Activated naive CD8-positive, alpha-beta T cell treated with anti-CD3 and anti-CD28 coated beads, Interleukin-2, amount 10 ng/mL, durations not matched to agents 7 days and 5 days (primary cell): ENCODE measurements around the gene LIN54. TPM values are rescaled to one million over a fixed set of nuclear protein-coding genes. Genes with fewer than 3 reads are reported as not detected.
"Not testable (repeated sequence)": the region's sequence is repeated elsewhere in the genome, so short reads cannot be mapped to it uniquely, and the experiment has no call there.

ENCODE experiments used
- ATAC-seq: fragments of 150-1000 bp; cut with Tn5 transposase; one replicate; pipeline ENCODE4 v1.10.0; 2021; ENCODE audit warnings: low read depth, moderate library complexity
- POLR2A ChIA-PET: fragments of 350-600 bp; sonication (Branson Sonifier 250); formaldehyde crosslinking; loops from one replicate; lab custom pipeline; 2021; ENCODE audit warnings: antibody characterized with exemption; lab: Charles Lee
- DNase-seq: peaks from one replicate; pipeline ENCODE4 v3.0.0; 2021
- H3K27ac Mint-ChIP-seq: one replicate; pipeline ENCODE4 v1.8.0; 2022; ENCODE audit warnings: mild to moderate bottlenecking, mixed read lengths
- H3K27me3 Mint-ChIP-seq: one replicate; pipeline ENCODE4 v1.8.0; 2022; ENCODE audit warnings: mild to moderate bottlenecking, moderate library complexity, mixed read lengths
- H3K36me3 Mint-ChIP-seq: one replicate; pipeline ENCODE4 v1.8.0; 2021; ENCODE audit warnings: mild to moderate bottlenecking, mixed read lengths
- H3K4me1 Mint-ChIP-seq: one replicate; pipeline ENCODE4 v1.8.0; 2021; ENCODE audit warnings: mixed read lengths
- H3K4me3 Mint-ChIP-seq: one replicate; pipeline ENCODE4 v1.8.0; 2022; ENCODE audit warnings: mild to moderate bottlenecking, moderate library complexity, mixed read lengths
- H3K9me3 Mint-ChIP-seq: one replicate; pipeline ENCODE4 v1.8.0; 2021; ENCODE audit warnings: mixed read lengths
- total RNA-seq, 2 experiments: library from RNA; stranded (reverse); gene quantifications; one replicate each; pipeline ENCODE4 v1.2.3, GENCODE V29; 2021

The LIN54 gene
- 10 to 100 TPM; 34.3 to 34.9 TPM for total RNA-seq

- POLR2A ChIA-PET = interaction anchor here (0.6 to 4.6 kb wide), 14 partner anchors 19 to 581 kb away, joined by 3 to 90 read pairs (median 4); partner anchors contain the start of genes COPS4, COQ2, HNRNPDL and THAP9
- H3K27me3 Mint-ChIP-seq = no peaks in the 10 kb centered on the region
- peak within 1 kb of the TSS; percentile 99 for H3K27ac Mint-ChIP-seq
- H3K4me3 Mint-ChIP-seq = peak within 1 kb of the TSS; percentile 100
- DNase-seq = peak; percentile 86
- H3K36me3 Mint-ChIP-seq = peaks cover 8% of the 10 kb centered on the region
- peak; percentile 54 for ATAC-seq
- H3K9me3 Mint-ChIP-seq = no peaks in the 10 kb centered on the region
- H3K4me1 Mint-ChIP-seq = peaks cover 35% of the 10 kb centered on the region
Measured at GRCh38 chr4:83010522-83011318, at the start of gene LIN54. TSS of gene LIN54 (minus strand) at chr4:83010823. CDS start at chr4:82984844, 25,979 bp downstream.

GRCh38 chr4:83054928-83055327 lies 44.3 kb upstream of the LIN54 start:
- peaks cover 2% of the 10 kb centered on the region for H3K4me1 Mint-ChIP-seq
- H3K4me3 Mint-ChIP-seq = no peak overlapping the region
- H3K27me3 Mint-ChIP-seq = no peaks in the 10 kb centered on the region
- DNase-seq (no peak), ATAC-seq (no peak)
- no peaks in the 10 kb centered on the region for H3K9me3 Mint-ChIP-seq
- peaks cover 28% of the 10 kb centered on the region for H3K36me3 Mint-ChIP-seq
- POLR2A ChIA-PET = interaction anchor here (1.0 kb wide), 1 partner anchor 229 kb away, joined by 3 read pairs; no protein-coding TSS in a partner anchor
- H3K27ac Mint-ChIP-seq = no peak overlapping the region

GRCh38 chr4:83048781-83049180 lies 38.2 kb upstream of the LIN54 start:
- H3K27ac Mint-ChIP-seq, POLR2A ChIA-PET, ATAC-seq, H3K27me3 Mint-ChIP-seq, H3K4me1 Mint-ChIP-seq, DNase-seq, H3K4me3 Mint-ChIP-seq, H3K9me3 Mint-ChIP-seq: not testable (repeated sequence)
- H3K36me3 Mint-ChIP-seq = peaks cover 18% of the 10 kb centered on the region

GRCh38 chr4:83046693-83047473 lies 36.3 kb upstream of the LIN54 start:
- POLR2A ChIA-PET = no interaction called here
- H3K27ac Mint-ChIP-seq = no peak overlapping the region
- peaks cover 3% of the 10 kb centered on the region for H3K4me1 Mint-ChIP-seq
- H3K36me3 Mint-ChIP-seq = peaks cover 14% of the 10 kb centered on the region
- no peak overlapping the region for H3K4me3 Mint-ChIP-seq
- no peak for ATAC-seq
- no peaks in the 10 kb centered on the region for H3K27me3 Mint-ChIP-seq
- no peaks in the 10 kb centered on the region for H3K9me3 Mint-ChIP-seq
- DNase-seq = no peak

GRCh38 chr4:83043801-83044407 lies 33.3 kb upstream of the LIN54 start:
- Mint-ChIP-seq H3K36me3 (peaks cover 13% of the 10 kb centered on the region), H3K4me1 (peaks cover 8% of the 10 kb centered on the region), H3K27me3 (no peaks in the 10 kb centered on the region), H3K9me3 (no peaks in the 10 kb centered on the region), H3K27ac (no peak overlapping the region), H3K4me3 (no peak overlapping the region)
- ATAC-seq (no peak), DNase-seq (no peak)
- POLR2A ChIA-PET = no interaction called here

- H3K9me3 Mint-ChIP-seq, DNase-seq, POLR2A ChIA-PET, ATAC-seq, H3K27me3 Mint-ChIP-seq, H3K27ac Mint-ChIP-seq, H3K4me3 Mint-ChIP-seq, H3K4me1 Mint-ChIP-seq: not testable (repeated sequence)
- peaks cover 16% of the 10 kb centered on the region for H3K36me3 Mint-ChIP-seq
Measured at GRCh38 chr4:83043157-83043556, 32.5 kb upstream of the LIN54 start.

- POLR2A ChIA-PET = no interaction called here
- ATAC-seq = no peak
- Mint-ChIP-seq H3K9me3 (no peaks in the 10 kb centered on the region), H3K4me3 (no peak overlapping the region), H3K27me3 (no peaks in the 10 kb centered on the region), H3K27ac (no peak overlapping the region), H3K36me3 (peaks cover 16% of the 10 kb centered on the region), H3K4me1 (peaks cover 23% of the 10 kb centered on the region)
- no peak for DNase-seq
Measured at GRCh38 chr4:83040269-83040668, 29.6 kb upstream of the LIN54 start.

- Mint-ChIP-seq H3K9me3 (no peaks in the 10 kb centered on the region), H3K27ac (no peak overlapping the region), H3K27me3 (no peaks in the 10 kb centered on the region), H3K4me3 (peak overlapping the region; percentile 100), H3K36me3 (peaks cover 14% of the 10 kb centered on the region), H3K4me1 (peaks cover 23% of the 10 kb centered on the region)
- POLR2A ChIA-PET = interaction anchor here (1.7 to 4.5 kb wide), 2 partner anchors 26 to 247 kb away, joined by 5 to 90 read pairs; partner anchors contain the start of genes COQ2 and LIN54
- ATAC-seq = no peak
- DNase-seq = no peak
Measured at GRCh38 chr4:83036991-83037665, 26.5 kb upstream of the LIN54 start.

GRCh38 chr4:83034630-83035494 lies 24.2 kb upstream of the LIN54 start, which contains the start of gene COPS4:
TSS of gene COPS4 (plus strand) at chr4:83035183. CDS start at chr4:83035225, 42 bp downstream.
- Mint-ChIP-seq H3K4me3 (peak within 1 kb of the TSS; percentile 100), H3K4me1 (peaks cover 18% of the 10 kb centered on the region), H3K9me3 (no peaks in the 10 kb centered on the region), H3K36me3 (peaks cover 9% of the 10 kb centered on the region), H3K27ac (peak within 1 kb of the TSS; percentile 99), H3K27me3 (no peaks in the 10 kb centered on the region)
- ATAC-seq (peak; percentile 97), DNase-seq (peak; percentile 89)
- POLR2A ChIA-PET = interaction anchor here (0.5 to 4.5 kb wide), 28 partner anchors 8 to 606 kb away, joined by 3 to 90 read pairs (median 3); partner anchors contain the start of genes COQ2, HELQ, LIN54 and MRPS18C

GRCh38 chr4:83029688-83030087 lies 19.1 kb upstream of the LIN54 start:
- H3K36me3 Mint-ChIP-seq = peaks cover 2% of the 10 kb centered on the region
- POLR2A ChIA-PET = no interaction called here
- no peak for ATAC-seq

GRCh38 chr4:83028976-83029375 lies 18.4 kb upstream of the LIN54 start:
- peaks cover 18% of the 10 kb centered on the region for H3K27me3 Mint-ChIP-seq
- DNase-seq = no peak
- ATAC-seq = no peak
- no peak overlapping the region for H3K27ac Mint-ChIP-seq
- peaks cover 3% of the 10 kb centered on the region for H3K4me1 Mint-ChIP-seq
- no peak overlapping the region for H3K4me3 Mint-ChIP-seq
- peaks cover 4% of the 10 kb centered on the region for H3K9me3 Mint-ChIP-seq
- H3K36me3 Mint-ChIP-seq = peaks cover 2% of the 10 kb centered on the region
- POLR2A ChIA-PET = no interaction called here

More at GRCh38 chr4:83029688-83030087, 19.1 kb upstream of the LIN54 start:
- peaks cover 3% of the 10 kb centered on the region for H3K9me3 Mint-ChIP-seq
- no peak for DNase-seq
- no peak overlapping the region for H3K27ac Mint-ChIP-seq
- peaks cover 18% of the 10 kb centered on the region for H3K27me3 Mint-ChIP-seq
- H3K4me1 Mint-ChIP-seq = peaks cover 3% of the 10 kb centered on the region
- no peak overlapping the region for H3K4me3 Mint-ChIP-seq

GRCh38 chr4:83025563-83025962 lies 14.9 kb upstream of the LIN54 start:
- POLR2A ChIA-PET = no interaction called here
- Mint-ChIP-seq H3K4me1 (peaks cover 1% of the 10 kb centered on the region), H3K9me3 (peaks cover 4% of the 10 kb centered on the region), H3K36me3 (peaks cover 2% of the 10 kb centered on the region), H3K27me3 (peaks cover 18% of the 10 kb centered on the region), H3K4me3 (no peak overlapping the region), H3K27ac (no peak overlapping the region)
- DNase-seq (no peak), ATAC-seq (no peak)
